Astrocyte (in vitro differentiated cells and primary cell): ENCODE results near the gene PPP1R14B. TPM values are rescaled to one million over a fixed set of nuclear protein-coding genes. Genes with fewer than 3 reads are reported as not detected.

Experiments
- DNase-seq: peaks from one replicate; pipeline ENCODE4 v3.0.0-alpha.2; 2010; ENCODE audit warnings: low read depth
- FAIRE-seq: peaks from 2 replicates; lab custom pipeline; 2011; peaks lifted over from hg19 to GRCh38; lab: Jason Lieb, UNC
- H2AFZ ChIP-seq: 2 replicates; pipeline ENCODE4 v1.6.0; 2012; ENCODE audit warnings: low read depth, low read length, inconsistent platforms
- H3K27ac ChIP-seq: 2 replicates; pipeline ENCODE4 v1.5.1; 2011; ENCODE audit warnings: low read depth, low read length, inconsistent platforms
- H3K27me3 ChIP-seq: 2 replicates; pipeline ENCODE4 v1.6.0; 2011; ENCODE audit warnings: low read length, inconsistent platforms; ENCODE audit not compliant: insufficient read depth
- H3K36me3 ChIP-seq: 2 replicates; pipeline ENCODE4 v1.5.1; 2011; ENCODE audit warnings: low read length, inconsistent platforms; ENCODE audit not compliant: insufficient read depth
- H3K4me1 ChIP-seq: 2 replicates; pipeline ENCODE4 v1.5.1; 2011; ENCODE audit warnings: low read length, inconsistent platforms; ENCODE audit not compliant: insufficient read depth
- H3K4me2 ChIP-seq: 2 replicates; pipeline ENCODE4 v1.6.0; 2012; ENCODE audit warnings: low read length, inconsistent platforms
- H3K4me3 ChIP-seq: 2 replicates; pipeline ENCODE4 v1.5.1; 2011; ENCODE audit warnings: low read depth, mild to moderate bottlenecking, low read length, inconsistent platforms; ENCODE audit not compliant: insufficient read depth
- H3K79me2 ChIP-seq: 2 replicates; pipeline ENCODE4 v1.6.0; 2012; ENCODE audit warnings: mild to moderate bottlenecking, low read length, inconsistent platforms; ENCODE audit not compliant: insufficient read depth
- H3K9ac ChIP-seq: 2 replicates; pipeline ENCODE4 v1.6.0; 2012; ENCODE audit warnings: mild to moderate bottlenecking, low read length, inconsistent platforms
- H3K9me3 ChIP-seq: 2 replicates; pipeline ENCODE4 v1.5.1; 2012; ENCODE audit warnings: low read depth, mild to moderate bottlenecking, low read length, inconsistent platforms; ENCODE audit not compliant: insufficient read depth
- H4K20me1 ChIP-seq: 2 replicates; pipeline ENCODE4 v1.6.0; 2012; ENCODE audit warnings: low read length, inconsistent platforms; ENCODE audit not compliant: insufficient read depth
- H3K27ac Mint-ChIP-seq: one replicate; pipeline ENCODE4 v1.8.0; 2021; ENCODE audit warnings: mild to moderate bottlenecking, mixed read lengths; ENCODE audit not compliant: unreplicated experiment
- H3K27me3 Mint-ChIP-seq: one replicate; pipeline ENCODE4 v1.8.0; 2021; ENCODE audit warnings: low read depth, mixed read lengths; ENCODE audit not compliant: unreplicated experiment
- H3K36me3 Mint-ChIP-seq: one replicate; pipeline ENCODE4 v1.8.0; 2021; ENCODE audit warnings: low read depth, mixed read lengths; ENCODE audit not compliant: unreplicated experiment
- H3K4me1 Mint-ChIP-seq: one replicate; pipeline ENCODE4 v1.8.0; 2021; ENCODE audit warnings: low read depth, mixed read lengths; ENCODE audit not compliant: unreplicated experiment
- H3K4me3 Mint-ChIP-seq: one replicate; pipeline ENCODE4 v1.8.0; 2021; ENCODE audit warnings: mild to moderate bottlenecking, moderate library complexity, mixed read lengths; ENCODE audit not compliant: unreplicated experiment
- H3K9me3 Mint-ChIP-seq: one replicate; pipeline ENCODE4 v1.8.0; 2021; ENCODE audit warnings: mild to moderate bottlenecking, mixed read lengths; ENCODE audit not compliant: unreplicated experiment
- EZH2 ChIP-seq: IDR thresholded peaks from 2 replicates; pipeline ENCODE4 v1.6.1; 2012; ENCODE audit warnings: mild to moderate bottlenecking, low read length, inconsistent platforms; ENCODE audit not compliant: insufficient read depth
- total RNA-seq: library from RNA; stranded (reverse); gene quantifications from 2 replicates; pipeline ENCODE4 v1.2.1, GENCODE V29; 2021
- TF ChIP-seq, protein P1 (sequence below): IDR thresholded peaks from 2 replicates; pipeline ENCODE4 v1.5.1; 2011; ENCODE audit warnings: low read depth, mild to moderate bottlenecking, inconsistent platforms, low read length, moderate library complexity; ENCODE audit not compliant: insufficient read depth

PPP1R14B gene
- total RNA-seq, 1 donor from 2014 or later = 370 TPM

DNA sequence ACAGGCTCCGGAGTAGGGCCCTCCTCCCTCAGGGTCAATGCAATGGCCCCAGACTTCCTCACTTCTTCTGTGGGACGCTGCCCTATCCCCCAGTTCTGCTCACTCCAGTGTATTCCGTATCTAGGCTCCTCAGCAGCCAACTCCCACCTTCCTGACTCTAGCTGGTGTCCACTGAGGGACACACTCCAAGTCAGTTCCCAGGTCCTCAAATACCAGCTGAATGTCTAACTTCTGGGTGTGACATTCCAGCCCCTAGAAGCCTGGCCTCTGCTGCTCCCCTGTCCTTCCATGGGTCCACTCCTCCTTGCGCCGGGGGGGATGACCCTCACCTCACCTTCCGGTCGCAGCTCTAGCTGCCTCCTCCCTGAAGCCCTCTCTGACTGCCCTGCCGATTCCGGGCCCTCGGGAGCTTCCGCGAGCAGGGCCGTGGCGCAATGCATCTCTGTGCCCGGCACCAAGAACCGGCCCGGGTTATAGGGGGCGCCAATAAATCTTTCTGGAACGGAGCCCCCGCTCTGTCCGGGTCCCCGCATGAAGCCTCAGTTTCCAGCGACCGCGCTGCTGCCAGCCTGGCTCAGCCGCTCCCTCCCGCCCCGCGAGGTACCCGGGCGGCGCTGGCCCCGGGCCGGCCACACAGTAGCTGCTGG lies 22.3 kb upstream of the PPP1R14B start:
- peaks cover 7% of the 10 kb centered on the region for H3K36me3 ChIP-seq
- peak overlapping the region; percentile 89 for H3K4me2 ChIP-seq
- TF ChIP-seq EZH2 = no peak
- H3K27ac Mint-ChIP-seq = peak overlapping the region; percentile 64
- peaks cover 7% of the 10 kb centered on the region for H3K79me2 ChIP-seq
- no peaks in the 10 kb centered on the region for H3K9me3 Mint-ChIP-seq
- peaks cover 14% of the 10 kb centered on the region for H3K4me1 Mint-ChIP-seq
- peaks cover 2% of the 10 kb centered on the region for H3K36me3 Mint-ChIP-seq
- H3K27me3 Mint-ChIP-seq = no peaks in the 10 kb centered on the region
- peak overlapping the region; percentile 80 for H3K27ac ChIP-seq
- H4K20me1 ChIP-seq = peaks cover 14% of the 10 kb centered on the region
- DNase-seq = no peak
- FAIRE-seq = no peak
- peak overlapping the region; percentile 87 for H3K4me3 Mint-ChIP-seq
- no peaks in the 10 kb centered on the region for H3K27me3 ChIP-seq
- H3K9me3 ChIP-seq = no peaks in the 10 kb centered on the region
- peak overlapping the region; percentile 81 for H3K9ac ChIP-seq
- H3K4me3 ChIP-seq = peak overlapping the region; percentile 60
- H2AFZ ChIP-seq = peak overlapping the region; percentile 67
- peaks cover 30% of the 10 kb centered on the region for H3K4me1 ChIP-seq

DNA sequence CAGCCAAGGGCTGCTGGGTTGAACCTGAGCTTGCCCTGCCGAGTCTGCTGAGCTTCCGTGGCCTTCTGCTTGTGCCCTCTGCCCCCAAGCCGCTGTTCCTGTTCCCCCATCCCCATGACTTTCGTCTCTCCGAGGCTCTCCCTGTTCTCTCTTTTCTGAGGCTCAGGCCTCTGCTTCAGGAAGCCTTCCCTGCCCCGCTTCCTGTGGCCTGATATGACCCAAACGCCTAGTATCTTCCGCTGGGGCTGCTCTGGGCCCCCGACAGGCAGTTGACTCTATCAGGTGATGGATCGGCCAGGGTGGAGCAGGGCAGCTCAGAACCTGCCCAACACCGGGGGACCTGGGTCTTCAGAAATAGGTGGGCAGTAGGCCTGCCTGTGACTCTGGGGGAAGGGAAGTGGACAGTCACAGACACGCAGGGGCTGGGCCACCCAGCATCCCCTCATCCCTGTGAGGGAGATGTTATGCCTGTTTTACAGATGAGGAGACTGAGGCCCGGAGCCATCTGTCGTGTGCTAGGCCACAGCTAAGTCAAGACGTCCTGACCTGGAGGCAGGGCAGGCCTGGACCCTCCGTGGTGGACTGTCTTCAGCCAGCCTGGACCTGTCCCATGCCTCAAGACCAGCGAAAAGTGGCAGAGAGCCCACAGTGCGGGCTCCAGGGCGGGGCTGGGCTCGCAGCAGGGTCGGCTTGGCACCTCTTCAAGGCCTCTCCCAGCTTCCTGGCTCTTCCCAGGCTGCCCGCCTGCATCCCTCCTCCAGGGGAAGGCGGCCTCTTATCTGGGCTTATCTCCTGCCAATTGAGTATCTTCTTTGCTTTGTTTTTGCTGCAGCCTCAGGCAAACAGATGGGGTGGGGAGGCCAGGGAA lies 21.5 kb upstream of the PPP1R14B start:
- H3K27ac ChIP-seq = peak overlapping the region; percentile 80
- peak overlapping the region; percentile 86 for H3K27ac Mint-ChIP-seq
- DNase-seq (peak; percentile 46), FAIRE-seq (no peak)
- no peaks in the 10 kb centered on the region for H3K27me3 Mint-ChIP-seq
- no peaks in the 10 kb centered on the region for H3K27me3 ChIP-seq
- H3K36me3 ChIP-seq = peaks cover 8% of the 10 kb centered on the region
- H3K4me2 ChIP-seq = peak overlapping the region; percentile 89
- peak overlapping the region; percentile 87 for H3K4me3 Mint-ChIP-seq
- H3K4me1 ChIP-seq = peaks cover 36% of the 10 kb centered on the region
- TF ChIP-seq EZH2 = no peak
- TF ChIP-seq, protein P1, sequence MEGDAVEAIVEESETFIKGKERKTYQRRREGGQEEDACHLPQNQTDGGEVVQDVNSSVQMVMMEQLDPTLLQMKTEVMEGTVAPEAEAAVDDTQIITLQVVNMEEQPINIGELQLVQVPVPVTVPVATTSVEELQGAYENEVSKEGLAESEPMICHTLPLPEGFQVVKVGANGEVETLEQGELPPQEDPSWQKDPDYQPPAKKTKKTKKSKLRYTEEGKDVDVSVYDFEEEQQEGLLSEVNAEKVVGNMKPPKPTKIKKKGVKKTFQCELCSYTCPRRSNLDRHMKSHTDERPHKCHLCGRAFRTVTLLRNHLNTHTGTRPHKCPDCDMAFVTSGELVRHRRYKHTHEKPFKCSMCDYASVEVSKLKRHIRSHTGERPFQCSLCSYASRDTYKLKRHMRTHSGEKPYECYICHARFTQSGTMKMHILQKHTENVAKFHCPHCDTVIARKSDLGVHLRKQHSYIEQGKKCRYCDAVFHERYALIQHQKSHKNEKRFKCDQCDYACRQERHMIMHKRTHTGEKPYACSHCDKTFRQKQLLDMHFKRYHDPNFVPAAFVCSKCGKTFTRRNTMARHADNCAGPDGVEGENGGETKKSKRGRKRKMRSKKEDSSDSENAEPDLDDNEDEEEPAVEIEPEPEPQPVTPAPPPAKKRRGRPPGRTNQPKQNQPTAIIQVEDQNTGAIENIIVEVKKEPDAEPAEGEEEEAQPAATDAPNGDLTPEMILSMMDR = no peak
- H2AFZ ChIP-seq = no peak overlapping the region
- peaks cover 5% of the 10 kb centered on the region for H3K79me2 ChIP-seq
- H3K4me3 ChIP-seq = no peak overlapping the region
- peaks cover 2% of the 10 kb centered on the region for H3K36me3 Mint-ChIP-seq
- H4K20me1 ChIP-seq = peaks cover 18% of the 10 kb centered on the region
- H3K9me3 Mint-ChIP-seq = no peaks in the 10 kb centered on the region
- H3K4me1 Mint-ChIP-seq = peaks cover 17% of the 10 kb centered on the region
- H3K9ac ChIP-seq = peak overlapping the region; percentile 81
- no peaks in the 10 kb centered on the region for H3K9me3 ChIP-seq

DNA sequence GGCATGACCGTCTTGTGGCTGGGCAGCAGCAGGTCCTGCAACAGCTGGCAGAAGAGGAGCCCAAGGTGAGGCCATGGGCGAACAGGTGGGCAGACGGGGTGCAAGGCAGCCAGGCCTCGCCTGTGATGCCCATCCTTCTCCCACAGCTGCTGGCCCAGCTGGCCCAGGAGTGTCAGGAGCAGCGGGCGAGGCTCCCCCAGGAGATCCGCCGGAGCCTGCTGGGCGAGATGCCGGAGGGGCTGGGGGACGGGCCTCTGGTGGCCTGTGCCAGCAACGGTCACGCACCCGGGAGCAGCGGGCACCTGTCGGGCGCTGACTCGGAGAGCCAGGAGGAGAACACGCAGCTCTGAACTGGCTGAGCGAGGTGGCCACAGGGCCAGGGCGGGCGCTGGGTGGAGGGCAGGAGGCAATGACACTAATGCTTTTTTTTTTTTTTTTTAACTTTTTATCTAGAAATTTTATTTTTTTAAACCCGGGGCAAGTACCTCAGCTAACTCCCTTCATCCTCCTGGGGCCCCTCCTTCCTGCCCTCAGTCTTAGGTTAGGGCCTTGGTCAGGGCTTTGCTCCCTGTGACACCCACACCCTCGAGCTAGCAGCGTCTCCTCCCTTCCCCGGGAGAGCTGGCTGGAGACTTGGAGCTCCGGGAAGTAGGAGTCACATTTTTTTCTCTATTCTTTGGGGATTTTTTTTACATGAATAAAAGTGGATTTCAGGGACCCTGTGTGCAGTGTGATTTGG lies 20.6 kb upstream of the PPP1R14B start:
- H3K4me2 ChIP-seq = no peak overlapping the region
- H3K9me3 Mint-ChIP-seq = no peaks in the 10 kb centered on the region
- no peaks in the 10 kb centered on the region for H3K27me3 ChIP-seq
- H3K4me3 Mint-ChIP-seq = no peak overlapping the region
- H3K79me2 ChIP-seq = peaks cover 3% of the 10 kb centered on the region
- no peak overlapping the region for H3K27ac ChIP-seq
- peak overlapping the region; percentile 86 for H3K27ac Mint-ChIP-seq
- H3K36me3 ChIP-seq = peaks cover 11% of the 10 kb centered on the region
- no peak for TF ChIP-seq EZH2
- TF ChIP-seq, protein P1 = no peak
- no peaks in the 10 kb centered on the region for H3K9me3 ChIP-seq
- FAIRE-seq (no peak), DNase-seq (no peak)
- no peaks in the 10 kb centered on the region for H3K27me3 Mint-ChIP-seq
- H2AFZ ChIP-seq = no peak overlapping the region
- H3K4me3 ChIP-seq = no peak overlapping the region
- peaks cover 23% of the 10 kb centered on the region for H3K4me1 Mint-ChIP-seq
- no peak overlapping the region for H3K9ac ChIP-seq
- H3K36me3 Mint-ChIP-seq = peaks cover 5% of the 10 kb centered on the region
- peaks cover 44% of the 10 kb centered on the region for H3K4me1 ChIP-seq
- peaks cover 22% of the 10 kb centered on the region for H4K20me1 ChIP-seq
